Measurements from ENCODE around the gene ARMC9.
"Not testable (repeated sequence)": the region's sequence is repeated elsewhere in the genome, so short reads cannot be mapped to it uniquely, and the experiment has no call there.

ARMC9 gene

DNA sequence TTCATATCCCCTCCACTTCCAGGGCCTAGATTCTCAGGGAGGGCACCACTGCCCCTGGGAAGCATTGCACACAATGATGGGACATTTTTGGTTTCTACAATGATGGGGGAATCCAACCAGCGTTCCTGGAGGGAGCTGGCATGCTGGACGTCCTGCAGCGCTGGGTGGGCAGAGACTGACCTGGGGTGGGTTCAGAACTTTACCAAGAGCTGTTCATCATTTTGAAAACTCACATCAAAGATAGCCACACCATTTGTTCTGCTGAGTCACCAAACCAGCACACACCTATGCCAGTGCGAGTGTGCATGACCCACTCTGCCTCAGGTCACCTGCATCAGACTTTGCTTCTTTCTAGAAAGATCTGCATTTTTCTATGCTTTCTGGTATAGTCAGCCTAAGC, 14.1 kb upstream of the ARMC9 start:
- no peak for DNase-seq

GRCh38 chr2:231185050-231185725, 13.2 kb upstream of the ARMC9 start:
- no peak for DNase-seq

DNA sequence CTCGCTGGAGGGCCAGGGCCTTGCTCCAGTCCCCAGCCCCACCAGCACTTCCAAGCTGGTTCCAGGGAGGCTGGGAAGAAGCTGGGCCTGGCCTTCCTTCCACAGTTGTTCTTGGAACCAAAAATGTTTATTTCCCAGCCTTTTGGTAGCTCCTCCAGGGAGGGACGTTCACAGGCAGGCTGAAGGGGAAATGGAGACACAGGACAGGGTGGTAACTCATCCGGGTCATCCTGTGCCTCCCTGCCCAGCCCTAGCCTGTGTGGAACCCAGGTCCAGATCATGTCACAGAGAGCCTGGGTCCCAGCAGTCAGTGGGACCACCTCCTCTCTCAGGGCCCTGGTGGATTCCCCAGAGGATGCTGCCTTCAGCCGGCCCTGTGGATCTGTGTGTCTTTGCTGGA, 12.5 kb upstream of the ARMC9 start:
- DNase-seq, result no peak

- no peak for DNase-seq
Observed at GRCh38 chr2:231186325-231186724, 12.1 kb upstream of the ARMC9 start.

- no peak for DNase-seq
Observed at GRCh38 chr2:231187736-231188505, 10.5 kb upstream of the ARMC9 start.

DNA sequence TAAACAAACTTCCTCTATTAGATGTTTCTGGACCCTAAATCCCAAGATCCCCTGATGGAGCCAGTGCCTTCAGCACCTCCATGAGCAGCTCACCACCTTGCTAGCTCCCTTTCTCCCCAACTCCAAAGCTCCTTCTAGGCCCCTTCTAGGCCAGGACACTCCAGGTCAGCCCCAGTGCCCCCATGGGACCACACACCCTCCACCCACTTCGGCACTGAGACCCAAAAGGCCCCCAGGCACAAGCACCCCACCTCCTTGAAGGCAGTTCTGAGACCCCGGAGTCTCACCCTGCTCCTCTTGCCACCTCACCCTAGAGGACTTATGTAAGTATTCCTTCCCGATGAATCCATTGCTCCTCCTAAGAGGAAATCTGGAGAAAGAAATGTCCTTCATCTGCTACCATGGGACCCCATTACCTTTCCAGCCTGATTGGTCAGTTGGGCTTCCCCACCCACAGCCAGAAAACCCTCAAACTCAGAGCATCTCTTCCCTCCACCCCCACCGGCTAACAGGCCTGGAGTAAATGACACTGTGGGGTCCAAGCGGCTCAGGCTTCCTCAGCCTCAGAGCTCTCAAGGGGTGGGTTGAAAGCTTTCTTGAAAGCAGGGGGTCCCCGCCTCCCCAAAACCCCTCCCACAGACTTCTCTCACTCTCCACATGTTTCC, 9.8 kb upstream of the ARMC9 start:
- no peak for DNase-seq

GRCh38 chr2:231189171-231189530, 9.3 kb upstream of the ARMC9 start:
- no peak for DNase-seq

- DNase-seq, result no peak
Observed at GRCh38 chr2:231189571-231190495, 8.6 kb upstream of the ARMC9 start.

- no peak for DNase-seq
Observed at GRCh38 chr2:231190531-231191197, 7.8 kb upstream of the ARMC9 start.

DNA sequence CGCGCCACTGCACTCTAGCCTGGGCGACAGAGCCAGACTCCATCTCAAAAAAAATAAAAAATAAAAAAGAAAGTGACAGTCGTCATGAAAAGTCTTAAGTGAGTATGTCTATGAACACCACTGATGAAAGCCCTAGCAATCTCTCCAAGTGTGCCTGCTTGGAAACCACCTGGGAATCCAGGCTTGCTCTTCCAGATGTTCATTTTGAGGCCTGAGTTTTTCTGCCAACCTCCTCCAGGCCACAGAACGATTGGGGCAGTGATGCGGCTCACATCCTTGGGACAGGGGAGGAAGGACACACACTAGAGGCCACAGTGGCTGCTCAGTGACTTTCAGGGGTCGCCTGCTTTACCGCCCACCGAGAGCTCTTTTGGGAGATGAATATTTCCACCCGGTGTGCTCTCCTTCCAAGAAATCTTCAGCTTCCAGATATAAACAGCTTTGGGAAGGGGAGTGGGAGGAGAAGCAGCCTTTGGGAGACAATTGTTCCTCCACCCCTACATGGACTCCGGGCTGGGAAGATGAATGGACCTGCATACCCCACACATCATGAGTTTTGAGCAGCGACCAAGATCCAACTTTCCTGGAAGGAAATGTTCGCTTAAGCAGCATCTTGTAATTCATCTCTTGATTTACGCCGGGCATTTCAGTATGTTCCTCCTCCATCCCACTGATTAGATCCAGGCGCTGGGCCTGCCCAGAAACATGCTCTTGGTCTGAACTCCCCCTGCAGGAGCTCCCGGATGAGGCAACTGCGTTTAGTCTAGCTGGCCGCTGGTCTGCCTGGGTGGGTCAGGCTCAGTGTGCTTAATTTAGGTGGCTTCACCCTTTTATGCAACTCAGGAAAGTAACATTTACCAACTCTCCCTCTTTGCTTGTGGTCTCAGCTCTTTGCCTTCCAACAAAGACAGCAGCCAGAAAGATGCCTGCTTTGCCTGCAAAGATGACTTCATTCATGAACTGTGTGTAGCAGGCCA, 6.2 kb upstream of the ARMC9 start:
- DNase-seq, result no peak

GRCh38 chr2:231193216-231193615, 5.2 kb upstream of the ARMC9 start:
- no peak for DNase-seq

GRCh38 chr2:231196592-231196991, 1.8 kb upstream of the ARMC9 start:
- no peak for DNase-seq

DNA sequence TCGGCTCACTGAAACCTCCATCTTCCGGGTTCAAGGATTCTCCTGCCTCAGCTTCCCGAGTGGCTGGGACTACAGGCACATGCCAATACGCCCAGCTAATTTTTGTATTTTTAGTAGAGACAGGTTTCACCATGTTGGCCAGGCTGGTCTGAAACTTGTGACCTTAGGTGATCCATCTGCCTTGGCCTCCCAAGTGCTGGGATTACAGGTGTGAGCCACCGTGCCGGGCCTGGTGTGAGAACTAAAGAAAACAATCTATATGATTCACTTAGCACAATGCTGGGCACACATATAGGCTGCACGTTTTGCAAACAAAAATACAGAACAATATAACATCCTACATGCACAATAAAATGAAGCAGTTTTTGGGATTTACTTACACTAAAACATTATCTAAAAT, 1.2 kb upstream of the ARMC9 start:
- DNase-seq, result not testable (repeated sequence)

- peak in 1 of 3 experiments; percentile 17 for DNase-seq
Observed at GRCh38 chr2:231197706-231198290, 633 bp upstream of the ARMC9 start.

- no peak for DNase-seq
Observed at GRCh38 chr2:231199219-231199618, 788 bp downstream of the ARMC9 start.

DNA sequence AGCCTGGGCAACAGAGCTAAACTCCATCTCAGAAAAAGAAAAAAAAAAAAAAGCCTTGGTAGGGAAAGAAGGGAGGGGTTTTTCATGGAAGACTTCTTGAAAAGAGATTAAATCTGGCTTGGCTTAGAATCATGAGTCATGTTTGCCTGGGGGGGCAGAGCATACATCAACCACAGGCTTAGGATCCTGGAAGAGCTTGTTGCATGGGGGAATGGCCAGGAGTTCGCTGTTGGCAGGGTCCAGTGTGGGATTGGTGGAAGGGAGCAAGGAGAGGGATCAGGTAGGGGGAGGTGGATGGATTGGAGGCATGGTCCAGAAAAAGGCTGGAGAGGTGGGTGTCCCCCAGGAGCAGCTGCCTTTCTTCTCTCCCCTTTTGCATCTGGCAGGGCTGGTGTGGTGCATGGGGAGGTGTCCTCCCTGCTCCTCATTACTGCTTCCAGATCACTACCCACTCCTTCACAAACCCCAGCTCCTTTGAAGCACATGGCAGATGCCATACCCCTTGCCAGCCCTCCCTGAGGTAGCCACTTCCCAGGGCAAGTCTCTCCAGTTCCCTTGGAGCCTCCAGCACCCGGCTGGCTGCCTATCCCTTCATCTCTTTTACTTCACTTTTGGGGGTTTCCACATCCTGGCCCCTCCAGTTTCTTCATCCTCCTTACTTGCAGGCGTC, 2.5 kb downstream of the ARMC9 start:
- no peak for DNase-seq

- DNase-seq, result no peak
Observed at GRCh38 chr2:231201475-231201814, 3.0 kb downstream of the ARMC9 start.

- DNase-seq, result no peak
Observed at GRCh38 chr2:231203087-231203486, 4.7 kb downstream of the ARMC9 start.

GRCh38 chr2:231204146-231204545, 5.7 kb downstream of the ARMC9 start:
- DNase-seq, result no peak

DNA sequence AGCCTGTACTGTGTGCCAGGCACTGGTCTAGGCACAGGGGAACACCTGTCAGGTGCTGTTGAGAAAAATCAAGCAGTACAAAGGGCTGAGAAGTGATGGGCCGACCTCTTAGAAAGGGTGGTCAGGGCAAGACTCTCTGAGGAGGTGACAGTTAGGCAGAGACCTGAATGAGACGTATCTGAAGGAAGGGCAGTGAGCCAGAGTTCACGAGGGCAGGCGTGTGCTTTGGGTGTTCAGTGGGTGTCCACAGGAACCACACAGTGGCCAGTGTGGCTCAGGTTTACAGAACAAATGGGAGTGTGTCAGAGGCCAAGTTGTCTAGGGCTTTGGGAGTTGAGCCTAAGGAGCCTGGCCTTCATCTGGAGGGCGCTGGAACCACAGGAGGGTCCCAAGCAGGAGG, 6.2 kb downstream of the ARMC9 start:
- DNase-seq, result no peak
